WI38 (cell line): ENCODE results near the gene MELTF.

Experiments used
- H3K4me3 ChIP-seq: 2 replicates; pipeline ENCODE4 v1.5.1; 2011; ENCODE audit warnings: low read depth, mild to moderate bottlenecking, control low read depth, low read length
- TF ChIP-seq, protein P1 (sequence below): IDR thresholded peaks from 2 replicates; pipeline ENCODE4 v1.5.1; 2012; ENCODE audit warnings: low read depth, mild to moderate bottlenecking, control low read depth, low read length

MELTF gene

DNA sequence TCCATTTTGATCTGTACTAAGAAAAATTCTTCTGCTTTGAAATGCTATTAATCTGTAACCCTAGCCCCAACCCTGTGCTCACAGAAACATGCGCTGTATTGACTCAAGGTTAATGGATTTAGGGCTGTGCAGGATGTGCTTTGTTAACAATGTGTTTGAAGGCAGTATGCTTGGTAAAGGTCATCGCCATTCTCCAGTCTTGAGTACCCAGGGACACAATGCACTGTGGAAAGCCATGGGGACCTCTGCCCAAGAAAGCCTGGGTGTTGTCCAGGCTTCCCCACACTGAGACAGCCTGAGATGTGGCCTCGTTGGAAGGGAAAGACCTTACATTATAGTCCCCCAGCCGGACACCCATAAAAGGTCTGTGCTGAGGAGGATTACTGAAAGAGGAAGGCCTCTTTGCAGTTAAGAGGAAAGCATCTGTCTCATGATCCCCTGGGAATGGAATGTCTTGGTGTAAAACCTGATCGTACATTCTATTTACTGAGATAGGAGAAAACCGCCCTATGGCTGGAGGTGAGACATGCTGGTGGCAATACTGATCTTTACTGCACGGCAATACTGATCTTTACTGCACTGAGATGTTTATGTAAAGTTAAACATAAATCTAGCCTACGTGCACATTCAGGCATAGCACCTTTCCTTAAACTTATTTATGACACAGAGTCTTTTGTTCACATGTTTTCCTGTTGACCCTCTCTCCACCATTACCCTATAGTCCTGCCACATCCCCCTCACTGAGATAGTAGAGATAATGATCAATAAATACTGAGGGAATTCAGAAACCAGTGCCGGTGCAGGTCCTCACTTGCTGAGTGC, 67.3 kb downstream of the MELTF start:
- no peak overlapping the region for H3K4me3 ChIP-seq
- TF ChIP-seq, protein P1, sequence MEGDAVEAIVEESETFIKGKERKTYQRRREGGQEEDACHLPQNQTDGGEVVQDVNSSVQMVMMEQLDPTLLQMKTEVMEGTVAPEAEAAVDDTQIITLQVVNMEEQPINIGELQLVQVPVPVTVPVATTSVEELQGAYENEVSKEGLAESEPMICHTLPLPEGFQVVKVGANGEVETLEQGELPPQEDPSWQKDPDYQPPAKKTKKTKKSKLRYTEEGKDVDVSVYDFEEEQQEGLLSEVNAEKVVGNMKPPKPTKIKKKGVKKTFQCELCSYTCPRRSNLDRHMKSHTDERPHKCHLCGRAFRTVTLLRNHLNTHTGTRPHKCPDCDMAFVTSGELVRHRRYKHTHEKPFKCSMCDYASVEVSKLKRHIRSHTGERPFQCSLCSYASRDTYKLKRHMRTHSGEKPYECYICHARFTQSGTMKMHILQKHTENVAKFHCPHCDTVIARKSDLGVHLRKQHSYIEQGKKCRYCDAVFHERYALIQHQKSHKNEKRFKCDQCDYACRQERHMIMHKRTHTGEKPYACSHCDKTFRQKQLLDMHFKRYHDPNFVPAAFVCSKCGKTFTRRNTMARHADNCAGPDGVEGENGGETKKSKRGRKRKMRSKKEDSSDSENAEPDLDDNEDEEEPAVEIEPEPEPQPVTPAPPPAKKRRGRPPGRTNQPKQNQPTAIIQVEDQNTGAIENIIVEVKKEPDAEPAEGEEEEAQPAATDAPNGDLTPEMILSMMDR = no peak

DNA sequence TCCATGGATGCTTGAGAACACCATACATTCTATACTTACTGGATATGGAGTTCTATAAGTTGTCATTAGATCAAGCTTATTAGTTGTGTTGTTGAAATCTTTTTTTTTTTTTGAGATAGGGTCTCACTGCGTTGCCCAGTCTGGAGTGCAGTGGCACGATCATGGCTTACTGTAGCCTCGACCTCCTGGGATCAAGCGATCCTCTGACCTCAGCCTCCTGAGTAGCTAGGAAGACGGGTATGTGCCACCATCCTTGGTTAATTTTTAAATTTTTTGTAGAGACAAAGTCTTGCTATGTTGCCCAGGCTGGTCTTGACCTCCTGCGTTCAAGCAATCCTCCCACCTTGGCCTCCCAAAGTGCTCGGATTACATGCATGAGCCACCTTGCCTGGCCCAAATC, 74.8 kb downstream of the MELTF start:
- H3K4me3 ChIP-seq = no peak overlapping the region
- TF ChIP-seq, protein P1 = no peak
